ENCODE results near the gene TSHZ2.
"Not testable (repeated sequence)": the region's sequence is repeated elsewhere in the genome, so short reads cannot be mapped to it uniquely, and the experiment has no call there.

The TSHZ2 gene

GRCh38 chr20:53399083-53399482 is 426.9 kb downstream of the TSHZ2 start:
- no peak for DNase-seq

GRCh38 chr20:53399592-53400335 is 427.6 kb downstream of the TSHZ2 start:
- no peak for DNase-seq

GRCh38 chr20:53402233-53403005 is 430.3 kb downstream of the TSHZ2 start:
- DNase-seq: no peak

DNA sequence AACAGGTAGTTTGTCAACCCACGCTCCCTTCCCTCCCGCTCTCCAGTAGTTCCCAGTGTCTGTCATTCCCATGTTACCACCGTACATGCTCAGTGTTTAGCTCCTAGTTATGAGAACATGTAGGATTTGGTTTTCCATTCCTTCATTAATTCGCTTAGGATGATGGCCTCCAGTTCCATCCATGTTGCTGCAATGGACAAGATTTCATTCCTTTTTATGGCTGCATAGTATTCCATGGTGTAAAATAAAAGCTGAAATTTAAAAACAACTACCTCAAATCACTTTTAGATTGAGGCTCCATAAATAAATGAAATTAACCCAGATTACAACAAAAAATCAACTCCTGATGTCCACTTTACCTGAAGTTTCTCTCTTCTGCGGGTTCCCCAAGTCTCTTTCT is 430.9 kb downstream of the TSHZ2 start:
- no peak for DNase-seq

DNA sequence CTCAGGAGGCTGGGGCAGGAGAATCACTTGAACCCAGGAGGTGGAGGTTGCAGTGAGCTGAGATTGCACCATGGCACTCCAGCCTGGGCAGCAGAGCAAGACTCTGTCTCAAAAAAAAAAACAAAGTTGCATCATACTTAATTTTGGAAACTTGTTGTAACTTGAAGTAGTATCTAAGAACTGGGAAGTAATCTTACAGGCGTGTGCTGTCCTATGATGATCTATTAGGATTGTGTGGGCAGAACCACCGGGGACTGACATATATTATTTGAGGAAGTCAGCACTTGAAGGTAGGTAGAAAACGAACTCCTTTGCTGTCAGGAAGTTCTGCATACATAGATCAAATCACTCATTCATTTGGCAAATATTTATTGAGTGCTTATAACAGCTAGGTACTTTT is 433.0 kb downstream of the TSHZ2 start:
- no peak for DNase-seq

GRCh38 chr20:53406580-53406979 is 434.4 kb downstream of the TSHZ2 start:
- no peak for DNase-seq

- no peak for DNase-seq
These were observed 436.7 kb downstream of the TSHZ2 start for GRCh38 chr20:53408691-53409446.

GRCh38 chr20:53409447-53409717 is 437.2 kb downstream of the TSHZ2 start:
- DNase-seq: no peak

DNA sequence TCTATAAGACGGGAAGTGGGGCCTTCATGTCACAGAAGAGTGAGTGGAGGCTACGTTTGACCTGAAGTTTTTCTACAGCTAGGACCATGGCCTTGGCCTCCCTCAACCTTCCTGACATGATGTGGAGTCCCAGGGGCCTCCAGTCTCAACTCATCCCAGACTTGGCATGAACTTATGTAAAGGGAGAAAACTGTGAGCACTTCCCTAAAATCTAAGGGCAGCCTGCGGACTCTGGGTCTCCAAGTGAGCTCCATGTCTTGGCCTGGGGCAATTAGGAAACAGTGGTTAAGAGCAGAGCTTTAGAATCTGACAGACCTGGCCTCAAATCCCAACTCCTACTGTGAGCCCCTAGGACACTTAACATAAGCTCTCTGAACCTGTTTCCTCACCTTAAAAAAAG is 439.0 kb downstream of the TSHZ2 start:
- DNase-seq: no peak

DNA sequence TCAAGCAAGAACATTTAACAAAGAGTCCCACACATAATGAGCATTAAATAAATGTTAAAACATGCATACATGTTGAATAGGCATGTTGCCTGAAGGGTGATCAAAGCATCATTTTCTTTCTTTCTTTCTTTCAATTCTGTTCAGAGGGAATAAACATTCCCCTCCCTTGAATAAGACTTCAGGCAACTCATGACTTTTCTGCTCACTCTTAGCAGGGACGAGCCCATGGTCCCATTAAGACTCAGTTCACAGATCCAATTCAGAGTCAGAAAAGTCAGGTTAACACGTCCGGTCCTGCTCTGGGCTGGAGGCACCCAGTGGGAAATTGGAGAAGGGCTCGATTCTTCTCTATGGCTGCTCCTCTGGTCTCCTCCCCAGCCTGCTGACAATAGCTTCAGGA is 439.7 kb downstream of the TSHZ2 start:
- DNase-seq: no peak

DNA sequence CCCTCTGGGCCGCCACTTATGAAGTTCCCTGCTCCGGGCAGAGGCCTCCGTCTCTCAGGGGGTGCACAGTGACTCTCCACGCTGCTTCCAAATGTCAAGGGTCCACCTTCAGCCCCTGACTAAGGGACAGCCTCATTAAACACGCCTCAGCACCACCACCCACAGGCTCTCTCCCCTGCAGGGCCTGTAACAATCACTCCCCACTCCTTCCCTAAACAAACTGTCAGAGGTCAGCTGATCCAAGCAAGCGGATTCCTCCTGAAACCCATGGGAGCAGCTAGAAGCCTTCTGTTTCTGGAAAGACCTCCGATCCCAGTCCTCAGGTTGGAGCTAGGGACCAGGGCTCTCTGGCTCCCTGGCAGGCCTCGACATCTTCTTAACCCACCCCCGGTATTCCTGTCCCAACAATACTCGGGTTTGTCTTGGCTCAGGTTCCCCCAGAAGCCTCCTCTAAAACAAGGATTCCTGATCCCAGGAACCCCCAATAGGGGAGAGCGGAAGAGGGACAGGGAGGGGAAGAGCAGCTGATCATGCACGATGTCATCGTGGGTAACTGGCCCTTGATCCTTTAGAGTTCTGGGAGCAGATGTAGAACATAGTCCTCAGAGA is 440.5 kb downstream of the TSHZ2 start:
- DNase-seq: no peak

- DNase-seq: peak; percentile 51
These were observed 441.1 kb downstream of the TSHZ2 start for GRCh38 chr20:53413186-53413631.

- not testable (repeated sequence) for DNase-seq
These were observed 441.7 kb downstream of the TSHZ2 start for GRCh38 chr20:53413845-53414244.

DNA sequence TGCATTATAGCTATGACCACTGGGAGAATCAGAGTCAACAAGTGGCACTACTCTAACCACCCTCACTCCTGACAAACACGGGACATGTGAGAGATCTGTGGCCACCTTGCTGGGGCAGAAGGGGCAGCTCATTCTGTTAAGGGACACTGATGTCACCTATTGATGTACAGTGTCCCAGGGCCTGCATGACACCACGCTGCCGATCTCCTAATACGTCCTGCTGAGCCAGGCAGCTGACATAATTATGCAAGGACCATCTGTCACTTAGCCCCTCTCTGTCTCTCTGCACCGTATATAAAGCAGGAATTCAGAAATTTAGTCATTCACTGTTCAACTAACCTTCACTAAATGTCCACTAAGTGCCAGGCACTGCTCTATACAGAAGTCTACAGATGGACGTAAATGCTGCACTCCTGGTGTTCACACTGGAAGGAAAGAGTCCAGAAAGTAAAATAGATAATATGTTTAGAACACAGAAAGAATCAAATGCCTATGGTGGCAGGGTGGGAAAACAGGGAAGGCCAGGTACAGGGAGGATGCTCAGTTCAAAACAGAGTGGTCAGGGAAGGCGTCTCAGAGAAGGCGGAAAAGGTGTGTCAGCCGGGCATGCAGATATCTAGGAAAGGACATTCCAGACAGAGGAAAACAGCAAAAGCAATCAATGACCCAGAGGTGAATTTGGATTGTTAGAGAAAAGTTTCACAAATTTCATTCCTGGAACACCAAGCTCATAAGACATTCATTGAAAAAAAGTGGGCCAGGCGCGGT is 447.7 kb downstream of the TSHZ2 start:
- no peak for DNase-seq

GRCh38 chr20:53421343-53421742 is 449.2 kb downstream of the TSHZ2 start:
- no peak for DNase-seq

DNA sequence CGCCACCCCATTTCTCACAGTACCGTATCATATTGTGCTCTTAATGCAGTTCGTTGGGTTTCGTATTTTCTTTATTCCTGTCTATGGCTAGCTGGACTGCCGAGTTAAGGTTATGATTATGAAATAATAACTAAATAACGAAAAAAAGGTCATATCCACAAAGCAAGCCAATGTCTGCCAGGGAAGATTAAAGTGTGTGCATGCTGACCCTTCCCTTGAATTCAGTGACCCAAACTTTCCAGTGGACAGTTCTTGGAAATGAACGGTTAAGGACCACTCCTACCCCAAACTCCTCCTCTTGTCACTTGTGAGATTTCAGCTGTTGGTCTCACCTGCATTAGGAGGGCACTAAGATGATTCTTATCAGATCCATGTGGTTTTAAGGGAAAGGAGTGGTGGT is 449.9 kb downstream of the TSHZ2 start:
- DNase-seq: no peak

GRCh38 chr20:53423587-53424146 is 451.5 kb downstream of the TSHZ2 start:
- no peak for DNase-seq

- DNase-seq: no peak
These were observed 453.3 kb downstream of the TSHZ2 start for GRCh38 chr20:53425481-53425880.

DNA sequence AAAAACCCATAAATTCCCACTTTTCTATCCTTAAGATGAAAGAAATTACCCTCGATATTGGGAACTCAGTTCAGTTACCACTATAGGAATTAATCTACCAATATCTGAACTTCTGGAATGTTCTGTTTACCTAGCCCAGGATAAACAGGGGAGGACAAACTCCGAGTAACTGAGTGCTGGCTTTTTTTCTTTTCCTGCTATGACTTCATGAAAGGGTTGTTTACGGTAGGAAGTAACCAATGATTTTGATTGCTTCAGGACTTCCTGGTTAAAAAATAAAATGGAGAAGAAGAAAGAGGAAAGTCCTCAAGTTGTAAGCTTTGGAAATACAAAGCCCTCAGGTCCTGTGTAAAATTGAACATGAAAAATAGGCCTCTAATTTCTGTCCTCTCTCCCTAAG is 453.8 kb downstream of the TSHZ2 start:
- no peak for DNase-seq

- DNase-seq: no peak
These were observed 454.7 kb downstream of the TSHZ2 start for GRCh38 chr20:53426766-53427312.

DNA sequence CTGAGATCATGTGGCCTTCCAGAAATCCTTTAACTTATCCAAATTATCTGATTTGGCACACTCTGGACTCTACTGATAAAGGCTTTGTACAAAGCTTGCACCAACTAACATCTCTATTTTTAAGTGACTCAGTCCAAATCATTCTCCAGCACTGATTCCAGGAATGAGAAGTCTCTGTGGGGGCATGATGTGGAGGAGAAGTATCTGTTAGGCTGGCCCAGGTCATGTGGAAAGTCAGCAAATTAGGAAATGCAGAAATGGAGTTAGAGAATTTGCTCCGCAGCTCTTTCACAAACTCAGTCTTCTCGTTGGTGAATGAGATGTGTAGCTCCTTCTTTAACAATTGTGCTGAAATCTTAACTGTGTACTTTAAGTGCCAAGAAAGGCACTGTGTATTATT is 455.8 kb downstream of the TSHZ2 start:
- DNase-seq: no peak

GRCh38 chr20:53428588-53428987 is 456.4 kb downstream of the TSHZ2 start:
- DNase-seq: no peak

Measured in CD4-positive, alpha-beta T cell treated with Interleukin-21 for 1 hour (primary cell).